Neuron (in vitro differentiated cells): Measurements from ENCODE around the gene KLK1.

Experiments used
- H2AFZ ChIP-seq: one replicate; pipeline ENCODE4 v1.6.1; 2013; ENCODE audit warnings: low read depth, mild to moderate bottlenecking, inconsistent platforms, low read length, moderate library complexity
- H3K27me3 ChIP-seq: one replicate; pipeline ENCODE4 v1.6.1; 2013; ENCODE audit warnings: low read length; ENCODE audit not compliant: insufficient read depth
- H3K36me3 ChIP-seq: one replicate; pipeline ENCODE4 v1.6.1; 2013; ENCODE audit warnings: low read length; ENCODE audit not compliant: insufficient read depth
- H3K4me1 ChIP-seq: one replicate; pipeline ENCODE4 v1.6.1; 2013; ENCODE audit warnings: low read length; ENCODE audit not compliant: insufficient read depth
- H3K4me3 ChIP-seq: 2 replicates; pipeline ENCODE4 v1.5.1; 2013; ENCODE audit warnings: mild to moderate bottlenecking, low read length, moderate library complexity
- H3K9me3 ChIP-seq: one replicate; pipeline ENCODE4 v1.6.1; 2013; ENCODE audit warnings: low read length

KLK1 gene

DNA sequence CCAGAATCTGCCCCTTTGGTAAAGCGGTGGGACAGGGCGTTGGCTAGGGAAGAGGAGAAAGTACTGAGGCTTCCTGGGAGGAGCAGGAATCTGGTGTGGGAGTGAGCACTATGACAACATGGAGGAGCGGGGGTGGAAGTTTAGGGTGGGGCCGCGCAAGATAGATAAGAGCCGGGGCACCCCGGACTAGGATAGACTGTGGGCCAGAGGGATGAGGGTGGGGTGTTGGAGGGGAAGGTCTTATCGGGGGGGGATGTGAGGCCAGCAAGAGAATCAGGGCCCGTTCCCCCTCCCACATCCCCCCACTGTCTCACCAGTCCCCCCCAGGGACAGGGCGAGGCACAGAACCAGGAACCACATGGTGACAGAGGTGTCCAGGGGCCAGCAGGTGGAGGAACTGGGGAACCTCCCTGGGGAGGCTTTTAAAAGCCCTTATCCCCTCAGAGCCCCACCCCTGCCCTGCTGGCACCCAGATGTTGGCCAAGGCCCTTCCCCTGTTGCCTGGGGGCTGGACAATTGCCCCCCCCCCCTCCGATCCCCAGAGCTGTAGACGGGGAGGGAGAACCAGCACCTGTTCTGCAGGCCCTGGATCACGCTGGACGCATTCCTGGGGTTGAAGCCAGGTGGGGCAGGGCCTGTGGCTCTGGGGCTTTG, at the start of gene KLK1:
TSS of gene KLK1 (minus strand) at position 399 of the 654 bp plus-strand sequence. CDS start at position 360, 39 bp downstream.
- Histone ChIP-seq H3K4me3 (no peak within 1 kb of the TSS), H3K4me1 (no peaks in the 10 kb centered on the region), H3K9me3 (no peaks in the 10 kb centered on the region), H3K27me3 (peaks cover 39% of the 10 kb centered on the region), H3K36me3 (no peaks in the 10 kb centered on the region), H2AFZ (no peak within 1 kb of the TSS)

DNA sequence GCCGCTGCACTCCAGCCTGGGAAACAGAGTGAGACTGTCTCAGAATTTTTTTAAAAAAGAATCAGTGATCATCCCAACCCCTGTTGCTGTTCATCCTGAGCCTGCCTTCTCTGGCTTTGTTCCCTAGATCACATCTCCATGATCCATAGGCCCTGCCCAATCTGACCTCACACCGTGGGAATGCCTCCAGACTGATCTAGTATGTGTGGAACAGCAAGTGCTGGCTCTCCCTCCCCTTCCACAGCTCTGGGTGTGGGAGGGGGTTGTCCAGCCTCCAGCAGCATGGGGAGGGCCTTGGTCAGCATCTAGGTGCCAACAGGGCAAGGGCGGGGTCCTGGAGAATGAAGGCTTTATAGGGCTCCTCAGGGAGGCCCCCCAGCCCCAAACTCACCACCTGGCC, 49.5 kb upstream of the KLK1 start, which contains the start of gene KLK2:
TSS of gene KLK2 (plus strand) at position 384 of the 400 bp plus-strand sequence. CDS start 35 bp downstream, outside the sequence.
- Histone ChIP-seq H2AFZ (no peak within 1 kb of the TSS), H3K4me1 (no peaks in the 10 kb centered on the region), H3K4me3 (no peak within 1 kb of the TSS), H3K9me3 (no peaks in the 10 kb centered on the region), H3K27me3 (peaks cover 49% of the 10 kb centered on the region), H3K36me3 (no peaks in the 10 kb centered on the region)

DNA sequence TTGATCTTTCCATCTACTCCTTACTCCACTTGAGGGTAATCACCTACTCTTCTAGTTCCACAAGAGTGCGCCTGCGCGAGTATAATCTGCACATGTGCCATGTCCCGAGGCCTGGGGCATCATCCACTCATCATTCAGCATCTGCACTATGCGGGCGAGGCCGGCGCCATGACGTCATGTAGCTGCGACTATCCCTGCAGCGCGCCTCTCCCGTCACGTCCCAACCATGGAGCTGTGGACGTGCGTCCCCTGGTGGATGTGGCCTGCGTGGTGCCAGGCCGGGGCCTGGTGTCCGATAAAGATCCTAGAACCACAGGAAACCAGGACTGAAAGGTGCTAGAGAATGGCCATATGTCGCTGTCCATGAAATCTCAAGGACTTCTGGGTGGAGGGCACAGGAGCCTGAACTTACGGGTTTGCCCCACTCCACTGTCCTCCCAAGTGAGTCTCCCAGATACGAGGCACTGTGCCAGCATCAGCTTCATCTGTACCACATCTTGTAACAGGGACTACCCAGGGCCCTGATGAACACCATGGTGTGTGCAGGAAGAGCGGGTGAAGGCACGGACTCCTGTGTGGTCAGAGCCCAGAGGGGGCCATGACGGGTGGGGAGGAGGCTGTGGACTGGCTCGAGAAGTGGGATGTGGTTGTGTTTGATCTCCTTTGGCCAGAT, 47.0 kb upstream of the KLK1 start:
- H2AFZ ChIP-seq: no peak overlapping the region
- no peaks in the 10 kb centered on the region for H3K4me1 ChIP-seq
- no peaks in the 10 kb centered on the region for H3K9me3 ChIP-seq
- peaks cover 34% of the 10 kb centered on the region for H3K27me3 ChIP-seq
- no peak overlapping the region for H3K4me3 ChIP-seq
- no peaks in the 10 kb centered on the region for H3K36me3 ChIP-seq

DNA sequence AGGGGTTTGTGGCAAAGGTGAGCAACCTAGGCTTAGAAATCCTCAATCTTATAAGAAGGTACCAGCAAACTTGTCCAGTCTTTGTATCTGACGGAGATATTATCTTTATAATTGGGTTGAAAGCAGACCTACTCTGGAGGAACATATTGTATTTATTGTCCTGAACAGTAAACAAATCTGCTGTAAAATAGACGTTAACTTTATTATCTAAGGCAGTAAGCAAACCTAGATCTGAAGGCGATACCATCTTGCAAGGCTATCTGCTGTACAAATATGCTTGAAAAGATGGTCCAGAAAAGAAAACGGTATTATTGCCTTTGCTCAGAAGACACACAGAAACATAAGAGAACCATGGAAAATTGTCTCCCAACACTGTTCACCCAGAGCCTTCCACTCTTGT, 45.9 kb upstream of the KLK1 start:
- Histone ChIP-seq H3K4me1 (no peaks in the 10 kb centered on the region), H3K27me3 (peaks cover 25% of the 10 kb centered on the region), H3K36me3 (no peaks in the 10 kb centered on the region), H3K9me3 (no peaks in the 10 kb centered on the region), H2AFZ (no peak overlapping the region), H3K4me3 (no peak overlapping the region)

DNA sequence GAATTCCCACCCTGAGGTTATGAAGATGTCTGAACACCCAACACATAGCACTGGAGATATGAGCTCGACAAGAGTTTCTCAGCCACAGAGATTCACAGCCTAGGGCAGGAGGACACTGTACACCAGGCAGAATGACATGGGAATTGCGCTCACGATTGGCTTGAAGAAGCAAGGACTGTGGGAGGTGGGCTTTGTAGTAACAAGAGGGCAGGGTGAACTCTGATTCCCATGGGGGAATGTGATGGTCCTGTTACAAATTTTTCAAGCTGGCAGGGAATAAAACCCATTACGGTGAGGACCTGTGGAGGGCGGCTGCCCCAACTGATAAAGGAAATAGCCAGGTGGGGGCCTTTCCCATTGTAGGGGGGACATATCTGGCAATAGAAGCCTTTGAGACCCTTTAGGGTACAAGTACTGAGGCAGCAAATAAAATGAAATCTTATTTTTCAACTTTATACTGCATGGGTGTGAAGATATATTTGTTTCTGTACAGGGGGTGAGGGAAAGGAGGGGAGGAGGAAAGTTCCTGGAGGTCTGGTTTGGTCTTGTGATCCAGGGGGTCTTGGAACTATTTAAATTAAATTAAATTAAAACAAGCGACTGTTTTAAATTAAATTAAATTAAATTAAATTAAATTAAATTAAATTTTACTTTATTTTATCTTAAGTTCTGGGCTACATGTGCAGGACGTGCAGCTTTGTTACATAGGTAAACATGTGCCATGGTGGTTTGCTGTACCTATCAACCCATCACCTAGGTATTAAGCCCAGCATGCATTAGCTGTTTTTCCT, 38.1 kb upstream of the KLK1 start:
- H3K27me3 ChIP-seq: peaks cover 48% of the 10 kb centered on the region
- H3K4me3 ChIP-seq: no peak overlapping the region
- no peaks in the 10 kb centered on the region for H3K36me3 ChIP-seq
- H2AFZ ChIP-seq: no peak overlapping the region
- H3K9me3 ChIP-seq: no peaks in the 10 kb centered on the region
- H3K4me1 ChIP-seq: no peaks in the 10 kb centered on the region

DNA sequence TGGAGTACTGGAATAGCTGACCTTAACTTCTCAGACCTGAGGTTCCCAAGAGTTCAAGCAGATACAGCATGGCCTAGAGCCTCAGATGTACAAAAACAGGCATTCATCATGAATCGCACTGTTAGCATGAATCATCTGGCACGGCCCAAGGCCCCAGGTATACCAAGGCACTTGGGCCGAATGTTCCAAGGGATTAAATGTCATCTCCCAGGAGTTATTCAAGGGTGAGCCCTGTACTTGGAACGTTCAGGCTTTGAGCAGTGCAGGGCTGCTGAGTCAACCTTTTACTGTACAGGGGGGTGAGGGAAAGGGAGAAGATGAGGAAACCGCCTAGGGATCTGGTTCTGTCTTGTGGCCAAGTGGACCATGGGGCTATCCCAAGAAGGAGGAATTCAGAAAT, 37.4 kb upstream of the KLK1 start:
- H3K9me3 ChIP-seq: no peaks in the 10 kb centered on the region
- H3K27me3 ChIP-seq: peaks cover 45% of the 10 kb centered on the region
- no peaks in the 10 kb centered on the region for H3K4me1 ChIP-seq
- H2AFZ ChIP-seq: no peak overlapping the region
- no peak overlapping the region for H3K4me3 ChIP-seq
- no peaks in the 10 kb centered on the region for H3K36me3 ChIP-seq

DNA sequence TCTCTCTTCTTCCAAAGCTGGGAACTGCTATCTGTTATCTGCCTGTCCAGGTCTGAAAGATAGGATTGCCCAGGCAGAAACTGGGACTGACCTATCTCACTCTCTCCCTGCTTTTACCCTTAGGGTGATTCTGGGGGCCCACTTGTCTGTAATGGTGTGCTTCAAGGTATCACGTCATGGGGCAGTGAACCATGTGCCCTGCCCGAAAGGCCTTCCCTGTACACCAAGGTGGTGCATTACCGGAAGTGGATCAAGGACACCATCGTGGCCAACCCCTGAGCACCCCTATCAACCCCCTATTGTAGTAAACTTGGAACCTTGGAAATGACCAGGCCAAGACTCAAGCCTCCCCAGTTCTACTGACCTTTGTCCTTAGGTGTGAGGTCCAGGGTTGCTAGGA, 36.3 kb upstream of the KLK1 start:
- Histone ChIP-seq H3K36me3 (no peaks in the 10 kb centered on the region), H3K4me3 (no peak overlapping the region), H3K27me3 (peaks cover 51% of the 10 kb centered on the region), H2AFZ (no peak overlapping the region), H3K4me1 (no peaks in the 10 kb centered on the region), H3K9me3 (no peaks in the 10 kb centered on the region)

DNA sequence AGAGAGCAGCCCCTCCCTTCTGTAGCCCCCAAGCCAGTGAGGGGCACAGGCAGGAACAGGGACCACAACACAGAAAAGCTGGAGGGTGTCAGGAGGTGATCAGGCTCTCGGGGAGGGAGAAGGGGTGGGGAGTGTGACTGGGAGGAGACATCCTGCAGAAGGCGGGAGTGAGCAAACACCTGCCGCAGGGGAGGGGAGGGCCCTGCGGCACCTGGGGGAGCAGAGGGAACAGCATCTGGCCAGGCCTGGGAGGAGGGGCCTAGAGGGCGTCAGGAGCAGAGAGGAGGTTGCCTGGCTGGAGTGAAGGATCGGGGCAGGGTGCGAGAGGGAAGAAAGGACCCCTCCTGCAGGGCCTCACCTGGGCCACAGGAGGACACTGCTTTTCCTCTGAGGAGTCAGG, 35.3 kb upstream of the KLK1 start:
- no peak overlapping the region for H2AFZ ChIP-seq
- no peaks in the 10 kb centered on the region for H3K4me1 ChIP-seq
- H3K27me3 ChIP-seq: peaks cover 53% of the 10 kb centered on the region
- H3K9me3 ChIP-seq: no peaks in the 10 kb centered on the region
- H3K4me3 ChIP-seq: no peak overlapping the region
- H3K36me3 ChIP-seq: no peaks in the 10 kb centered on the region

DNA sequence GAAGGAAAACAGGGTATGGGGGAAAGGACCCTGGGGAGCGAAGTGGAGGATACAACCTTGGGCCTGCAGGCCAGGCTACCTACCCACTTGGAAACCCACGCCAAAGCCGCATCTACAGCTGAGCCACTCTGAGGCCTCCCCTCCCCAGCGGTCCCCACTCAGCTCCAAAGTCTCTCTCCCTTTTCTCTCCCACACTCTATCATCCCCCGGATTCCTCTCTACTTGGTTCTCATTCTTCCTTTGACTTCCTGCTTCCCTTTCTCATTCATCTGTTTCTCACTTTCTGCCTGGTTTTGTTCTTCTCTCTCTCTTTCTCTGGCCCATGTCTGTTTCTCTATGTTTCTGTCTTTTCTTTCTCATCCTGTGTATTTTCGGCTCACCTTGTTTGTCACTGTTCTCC, 33.8 kb upstream of the KLK1 start:
- Histone ChIP-seq H3K4me3 (no peak overlapping the region), H2AFZ (no peak overlapping the region), H3K9me3 (no peaks in the 10 kb centered on the region), H3K4me1 (no peaks in the 10 kb centered on the region), H3K27me3 (peaks cover 53% of the 10 kb centered on the region), H3K36me3 (no peaks in the 10 kb centered on the region)

DNA sequence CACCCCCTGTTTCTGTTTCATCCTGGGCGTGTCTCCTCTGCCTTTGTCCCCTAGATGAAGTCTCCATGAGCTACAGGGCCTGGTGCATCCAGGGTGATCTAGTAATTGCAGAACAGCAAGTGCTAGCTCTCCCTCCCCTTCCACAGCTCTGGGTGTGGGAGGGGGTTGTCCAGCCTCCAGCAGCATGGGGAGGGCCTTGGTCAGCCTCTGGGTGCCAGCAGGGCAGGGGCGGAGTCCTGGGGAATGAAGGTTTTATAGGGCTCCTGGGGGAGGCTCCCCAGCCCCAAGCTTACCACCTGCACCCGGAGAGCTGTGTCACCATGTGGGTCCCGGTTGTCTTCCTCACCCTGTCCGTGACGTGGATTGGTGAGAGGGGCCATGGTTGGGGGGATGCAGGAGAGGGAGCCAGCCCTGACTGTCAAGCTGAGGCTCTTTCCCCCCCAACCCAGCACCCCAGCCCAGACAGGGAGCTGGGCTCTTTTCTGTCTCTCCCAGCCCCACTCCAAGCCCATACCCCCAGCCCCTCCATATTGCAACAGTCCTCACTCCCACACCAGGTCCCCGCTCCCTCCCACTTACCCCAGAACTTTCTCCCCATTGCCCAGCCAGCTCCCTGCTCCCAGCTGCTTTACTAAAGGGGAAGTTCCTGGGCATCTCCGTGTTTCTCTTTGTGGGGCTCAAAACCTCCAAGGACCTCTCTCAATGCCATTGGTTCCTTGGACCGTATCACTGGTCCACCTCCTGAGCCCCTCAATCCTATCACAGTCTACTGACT, 31.2 kb upstream of the KLK1 start, which contains the start of gene KLK3:
TSS of gene KLK3 (plus strand) at position 280 of the 775 bp plus-strand sequence. CDS start at position 321, 41 bp downstream.
- Histone ChIP-seq H3K9me3 (no peaks in the 10 kb centered on the region), H3K36me3 (no peaks in the 10 kb centered on the region)

DNA sequence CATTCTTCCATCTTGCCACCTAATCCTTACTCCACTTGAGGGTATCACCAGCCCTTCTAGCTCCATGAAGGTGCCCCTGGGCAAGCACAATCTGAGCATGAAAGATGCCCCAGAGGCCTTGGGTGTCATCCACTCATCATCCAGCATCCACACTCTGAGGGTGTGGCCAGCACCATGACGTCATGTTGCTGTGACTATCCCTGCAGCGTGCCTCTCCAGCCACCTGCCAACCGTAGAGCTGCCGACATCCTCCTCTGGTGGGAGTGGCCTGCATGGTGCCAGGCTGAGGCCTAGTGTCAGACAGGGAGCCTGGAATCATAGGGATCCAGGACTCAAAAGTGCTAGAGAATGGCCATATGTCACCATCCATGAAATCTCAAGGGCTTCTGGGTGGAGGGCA, 28.0 kb upstream of the KLK1 start:
- Histone ChIP-seq H3K4me3 (no peak overlapping the region), H3K27me3 (peaks cover 17% of the 10 kb centered on the region), H3K36me3 (no peaks in the 10 kb centered on the region), H3K4me1 (no peaks in the 10 kb centered on the region), H3K9me3 (no peaks in the 10 kb centered on the region), H2AFZ (no peak overlapping the region)

More for the DNA sequence above, 31.2 kb upstream of the KLK1 start, which contains the start of gene KLK3:
- H3K27me3 ChIP-seq: peaks cover 44% of the 10 kb centered on the region
- no peak within 1 kb of the TSS for H3K4me3 ChIP-seq
- H3K4me1 ChIP-seq: no peaks in the 10 kb centered on the region
- H2AFZ ChIP-seq: no peak within 1 kb of the TSS

DNA sequence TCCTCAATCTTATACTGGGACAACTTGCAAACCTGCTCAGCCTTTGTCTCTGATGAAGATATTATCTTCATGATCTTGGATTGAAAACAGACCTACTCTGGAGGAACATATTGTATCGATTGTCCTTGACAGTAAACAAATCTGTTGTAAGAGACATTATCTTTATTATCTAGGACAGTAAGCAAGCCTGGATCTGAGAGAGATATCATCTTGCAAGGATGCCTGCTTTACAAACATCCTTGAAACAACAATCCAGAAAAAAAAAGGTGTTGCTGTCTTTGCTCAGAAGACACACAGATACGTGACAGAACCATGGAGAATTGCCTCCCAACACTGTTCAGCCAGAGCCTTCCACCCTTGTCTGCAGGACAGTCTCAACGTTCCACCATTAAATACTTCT, 27.2 kb upstream of the KLK1 start:
- H3K9me3 ChIP-seq: no peaks in the 10 kb centered on the region
- no peaks in the 10 kb centered on the region for H3K36me3 ChIP-seq
- no peak overlapping the region for H2AFZ ChIP-seq
- H3K4me3 ChIP-seq: no peak overlapping the region
- H3K27me3 ChIP-seq: peaks cover 17% of the 10 kb centered on the region
- H3K4me1 ChIP-seq: no peaks in the 10 kb centered on the region
